VCaP (cell line): ENCODE results near the gene DENND10.
"Not testable (repeated sequence)": the region's sequence is repeated elsewhere in the genome, so short reads cannot be mapped to it uniquely, and the experiment has no call there.

Experiments
- H3K27ac ChIP-seq: fragments of 450-650 bp; 2 replicates; pipeline ENCODE4 v1.5.1; 2017
- TF ChIP-seq, protein P1 (sequence below): fragments of 450-650 bp; conservative IDR thresholded peaks from 2 replicates; pipeline ENCODE4 v1.5.1; 2017; ENCODE audit warnings: mild to moderate bottlenecking, moderate library complexity

The DENND10 gene

DNA sequence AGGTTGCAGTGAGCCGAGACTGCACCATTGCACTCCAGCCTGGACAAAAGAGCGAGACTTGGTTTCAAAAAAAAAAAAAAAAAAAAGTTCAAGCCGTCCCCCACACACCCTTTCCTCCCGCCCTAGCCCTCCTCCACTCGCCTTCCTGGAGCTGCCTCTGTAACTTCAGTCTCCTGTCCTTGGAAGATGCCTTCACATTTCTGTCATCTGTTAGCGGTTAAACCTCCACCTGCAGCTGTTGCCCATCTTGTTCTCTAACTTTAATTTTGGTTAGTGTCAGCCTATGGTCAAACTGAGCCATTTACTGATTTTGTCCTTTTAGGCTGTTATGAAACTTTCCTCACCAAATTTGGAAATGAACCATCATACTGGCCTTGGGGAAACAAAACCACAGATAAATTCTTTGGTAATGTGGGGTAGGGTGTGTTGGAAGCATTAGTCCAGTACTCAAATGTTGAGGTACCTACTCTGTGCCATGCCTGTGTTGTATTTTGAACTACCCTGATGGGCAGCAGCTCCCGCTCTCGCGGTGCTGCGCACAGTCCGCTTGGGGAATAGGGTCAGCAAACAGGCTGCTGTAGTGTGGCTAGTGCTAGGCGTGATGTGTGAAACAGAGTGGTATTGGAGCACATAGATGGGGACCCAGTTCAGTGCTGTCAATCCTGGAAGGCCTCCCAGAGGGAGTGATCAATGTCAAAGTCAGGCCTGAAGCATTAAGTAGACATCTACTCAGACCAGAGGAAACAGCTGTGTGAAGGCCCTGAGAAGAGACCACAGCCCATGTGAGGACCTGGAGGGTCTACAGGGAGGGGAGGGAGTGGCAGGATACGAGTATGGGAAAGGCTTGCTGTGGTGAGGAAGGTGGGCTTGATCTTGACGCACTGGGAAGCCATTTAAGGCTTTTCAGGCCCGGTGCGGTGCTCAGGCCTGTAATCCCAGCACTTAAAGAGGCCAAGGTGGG is 34.7 kb downstream of the DENND10 start:
- TF ChIP-seq, protein P1, sequence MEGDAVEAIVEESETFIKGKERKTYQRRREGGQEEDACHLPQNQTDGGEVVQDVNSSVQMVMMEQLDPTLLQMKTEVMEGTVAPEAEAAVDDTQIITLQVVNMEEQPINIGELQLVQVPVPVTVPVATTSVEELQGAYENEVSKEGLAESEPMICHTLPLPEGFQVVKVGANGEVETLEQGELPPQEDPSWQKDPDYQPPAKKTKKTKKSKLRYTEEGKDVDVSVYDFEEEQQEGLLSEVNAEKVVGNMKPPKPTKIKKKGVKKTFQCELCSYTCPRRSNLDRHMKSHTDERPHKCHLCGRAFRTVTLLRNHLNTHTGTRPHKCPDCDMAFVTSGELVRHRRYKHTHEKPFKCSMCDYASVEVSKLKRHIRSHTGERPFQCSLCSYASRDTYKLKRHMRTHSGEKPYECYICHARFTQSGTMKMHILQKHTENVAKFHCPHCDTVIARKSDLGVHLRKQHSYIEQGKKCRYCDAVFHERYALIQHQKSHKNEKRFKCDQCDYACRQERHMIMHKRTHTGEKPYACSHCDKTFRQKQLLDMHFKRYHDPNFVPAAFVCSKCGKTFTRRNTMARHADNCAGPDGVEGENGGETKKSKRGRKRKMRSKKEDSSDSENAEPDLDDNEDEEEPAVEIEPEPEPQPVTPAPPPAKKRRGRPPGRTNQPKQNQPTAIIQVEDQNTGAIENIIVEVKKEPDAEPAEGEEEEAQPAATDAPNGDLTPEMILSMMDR, result no peak
- H3K27ac ChIP-seq, result no peak overlapping the region; the same call in 1 of the 2 replicates

DNA sequence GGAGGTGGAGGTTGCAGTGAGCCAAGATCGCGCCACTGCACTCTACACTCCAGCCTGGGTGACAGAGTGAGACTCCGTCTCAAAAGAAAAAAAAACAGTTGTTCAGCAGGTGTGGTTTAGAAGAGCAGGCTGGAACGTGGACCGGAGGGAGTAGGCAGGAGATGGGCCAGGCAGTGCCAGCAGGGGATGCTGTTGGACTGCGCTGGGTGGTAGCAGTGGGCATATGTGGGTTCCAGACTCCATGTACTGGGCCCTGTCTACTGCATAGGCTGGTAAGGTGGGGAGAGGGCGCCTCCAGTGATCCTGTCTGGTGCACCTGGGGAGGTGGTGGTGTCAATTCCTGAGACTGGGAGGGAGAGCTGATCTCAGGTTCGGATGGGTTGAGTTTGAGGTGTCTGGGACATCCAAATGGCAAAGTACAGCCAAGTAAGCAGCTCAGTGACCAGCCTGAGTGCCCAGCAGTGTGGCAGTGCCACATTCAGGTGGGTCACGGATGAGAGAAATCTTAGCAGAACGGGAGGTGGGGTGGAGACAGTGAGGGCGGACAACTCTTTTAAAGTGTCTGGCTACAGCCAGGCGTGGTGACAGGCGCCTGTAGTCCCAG is 35.7 kb downstream of the DENND10 start:
- no peak overlapping the region for H3K27ac ChIP-seq
- TF ChIP-seq, protein P1, result peak; percentile 20; the same call in 1 of the 2 replicates

DNA sequence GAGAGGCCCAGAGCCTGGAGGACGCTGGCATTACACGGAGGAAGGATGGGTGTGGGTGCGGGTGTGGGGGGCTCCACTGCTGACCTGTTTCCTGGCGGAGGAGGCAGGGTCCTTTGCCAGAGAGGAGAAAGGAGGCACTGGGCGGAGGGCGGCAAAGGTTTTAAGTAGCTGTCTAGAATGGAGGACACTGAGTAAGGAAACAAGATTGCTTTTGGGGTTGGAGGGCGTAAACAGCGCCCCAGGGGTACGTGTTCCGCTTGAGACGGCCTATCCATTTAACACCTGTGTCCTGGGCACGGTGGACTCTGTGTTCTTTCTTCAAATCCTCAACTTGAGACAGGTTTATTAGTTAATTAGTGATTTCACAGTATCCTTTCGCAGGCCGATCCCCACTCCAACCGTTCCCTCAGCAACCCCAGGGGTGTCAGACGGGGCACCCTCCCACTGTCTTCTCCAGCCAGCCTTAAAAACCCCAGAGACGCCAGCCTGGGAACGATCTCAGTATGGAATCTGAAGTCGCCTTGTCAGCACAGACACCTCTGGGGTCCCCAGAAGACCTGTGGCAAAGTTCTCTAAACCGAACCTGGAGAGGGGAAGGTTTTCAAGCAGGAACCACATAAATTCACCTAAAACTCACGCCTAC is 36.8 kb downstream of the DENND10 start:
- H3K27ac ChIP-seq, result no peak overlapping the region
- TF ChIP-seq, protein P1, result no peak

DNA sequence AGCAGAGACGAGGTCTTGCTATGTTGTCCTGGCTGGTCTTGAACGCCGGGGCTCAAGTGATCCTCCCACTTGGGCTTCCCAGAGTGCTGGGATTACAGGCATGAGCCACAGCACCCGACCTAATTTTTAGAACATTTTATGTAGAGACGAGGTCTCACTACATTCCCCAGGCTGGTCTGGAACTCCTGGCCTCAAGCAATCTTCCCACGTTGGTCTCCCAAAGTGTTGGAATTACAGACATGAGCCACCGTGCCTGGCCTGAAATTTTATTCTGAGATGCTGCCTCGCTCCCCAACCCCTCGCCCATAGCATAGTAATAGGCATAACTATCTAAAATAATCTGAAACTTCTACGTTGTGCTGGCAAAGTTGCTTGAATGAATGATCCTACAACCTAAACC is 39.7 kb downstream of the DENND10 start:
- no peak overlapping the region for H3K27ac ChIP-seq
- TF ChIP-seq, protein P1, result no peak

DNA sequence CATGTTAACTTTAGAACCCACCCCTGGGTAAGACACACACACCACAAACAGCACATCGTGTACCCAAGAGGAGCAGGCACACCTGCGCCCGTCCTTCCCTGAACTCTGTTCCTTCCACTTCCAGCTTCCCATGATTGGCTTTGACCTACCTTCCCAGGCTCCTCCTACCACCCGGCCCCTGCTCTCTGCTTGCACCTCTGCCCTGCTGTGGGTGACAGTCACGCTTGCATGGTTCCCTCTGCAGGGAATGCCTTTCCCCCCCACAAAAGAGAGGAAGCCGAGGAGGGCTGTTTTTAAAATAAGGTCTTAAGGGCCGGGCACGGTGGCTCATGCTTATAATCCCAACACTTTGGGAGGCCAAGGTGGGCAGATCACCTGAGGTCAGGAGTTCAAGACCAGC is 45.2 kb downstream of the DENND10 start:
- H3K27ac ChIP-seq, result no peak overlapping the region
- TF ChIP-seq, protein P1, result no peak

DNA sequence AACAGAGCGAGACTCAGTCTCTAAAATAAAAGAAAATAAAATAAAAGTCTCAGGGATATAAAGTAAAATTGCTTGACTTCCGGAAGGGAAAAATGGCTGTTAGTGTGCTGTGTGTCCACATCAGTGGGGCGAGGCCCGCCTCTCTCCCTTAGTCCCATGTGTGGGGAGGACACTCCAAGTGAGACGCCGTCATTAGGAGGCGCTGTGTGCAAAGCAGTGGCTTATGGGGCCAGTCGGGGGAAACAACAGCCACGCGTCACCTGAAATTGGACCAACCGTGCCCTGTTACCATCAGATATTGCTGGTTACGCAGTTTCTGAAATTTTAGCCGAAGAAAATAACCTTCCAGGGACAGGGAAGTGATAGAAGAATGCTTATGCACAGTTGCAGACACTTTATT is 45.8 kb downstream of the DENND10 start:
- H3K27ac ChIP-seq, result no peak overlapping the region
- TF ChIP-seq, protein P1, result no peak

DNA sequence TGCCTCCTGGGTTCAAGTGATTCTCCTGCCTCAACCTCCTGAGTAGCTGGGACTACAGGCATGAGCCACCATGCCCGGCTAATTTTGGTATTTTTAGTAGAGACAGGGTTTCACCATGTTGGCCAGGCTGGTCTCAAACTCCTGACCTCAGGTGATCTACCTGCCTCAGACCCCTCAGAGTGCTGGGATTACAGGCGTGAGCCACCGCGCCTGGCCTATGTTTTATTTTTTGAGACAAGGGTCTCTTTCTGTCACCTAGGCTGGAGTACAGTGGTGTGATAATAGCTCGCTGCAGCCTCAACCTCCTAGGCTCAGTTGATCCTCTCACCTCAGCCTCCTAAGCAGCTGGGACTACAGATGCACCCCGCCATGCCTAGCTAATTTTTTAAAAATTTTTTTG is 47.7 kb downstream of the DENND10 start:
- not testable (repeated sequence) for H3K27ac ChIP-seq
